ENCODE results near the gene SEMA3C.

DNA sequence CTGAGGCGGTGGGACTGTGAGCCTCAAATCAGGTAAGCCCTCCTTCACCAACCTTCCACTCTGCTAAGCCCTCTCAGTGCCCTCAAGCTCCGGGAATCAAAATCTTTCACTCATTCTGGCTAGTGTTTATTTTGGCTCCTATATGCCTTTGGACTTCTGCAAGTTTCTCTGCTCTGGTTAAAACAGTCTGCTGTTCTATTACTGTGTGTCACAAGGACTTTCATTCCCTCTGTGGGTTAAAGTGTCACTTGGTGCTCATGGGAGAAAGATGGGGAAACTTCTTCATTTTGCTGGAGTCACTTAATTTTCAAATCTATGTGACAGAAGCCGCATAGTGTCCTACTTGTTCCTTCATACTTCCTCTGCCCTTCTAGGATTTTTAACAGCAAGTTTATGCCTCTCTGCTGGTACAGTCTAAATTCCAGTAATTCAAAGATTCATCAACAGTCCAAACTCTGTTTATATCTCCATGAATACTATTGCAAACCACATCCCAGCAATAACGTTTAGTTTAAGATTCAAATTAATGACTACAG lies 219.1 kb downstream of the SEMA3C start:
- TF ChIP-seq ZNF580 (tag by site-specific recombination; IDR thresholded peaks at IDR 0.05) (no peak), ZFHX2 (tag by site-specific recombination; conservative IDR thresholded peaks at IDR 0.05) (no peak), HOXA7 (CRISPR knock-in tag; IDR thresholded peaks at IDR 0.05; ENCODE audit: borderline replicate concordance) (no peak), OSR2 (tag by site-specific recombination; IDR thresholded peaks at IDR 0.05) (no peak)
- TF ChIP-seq, protein P1, sequence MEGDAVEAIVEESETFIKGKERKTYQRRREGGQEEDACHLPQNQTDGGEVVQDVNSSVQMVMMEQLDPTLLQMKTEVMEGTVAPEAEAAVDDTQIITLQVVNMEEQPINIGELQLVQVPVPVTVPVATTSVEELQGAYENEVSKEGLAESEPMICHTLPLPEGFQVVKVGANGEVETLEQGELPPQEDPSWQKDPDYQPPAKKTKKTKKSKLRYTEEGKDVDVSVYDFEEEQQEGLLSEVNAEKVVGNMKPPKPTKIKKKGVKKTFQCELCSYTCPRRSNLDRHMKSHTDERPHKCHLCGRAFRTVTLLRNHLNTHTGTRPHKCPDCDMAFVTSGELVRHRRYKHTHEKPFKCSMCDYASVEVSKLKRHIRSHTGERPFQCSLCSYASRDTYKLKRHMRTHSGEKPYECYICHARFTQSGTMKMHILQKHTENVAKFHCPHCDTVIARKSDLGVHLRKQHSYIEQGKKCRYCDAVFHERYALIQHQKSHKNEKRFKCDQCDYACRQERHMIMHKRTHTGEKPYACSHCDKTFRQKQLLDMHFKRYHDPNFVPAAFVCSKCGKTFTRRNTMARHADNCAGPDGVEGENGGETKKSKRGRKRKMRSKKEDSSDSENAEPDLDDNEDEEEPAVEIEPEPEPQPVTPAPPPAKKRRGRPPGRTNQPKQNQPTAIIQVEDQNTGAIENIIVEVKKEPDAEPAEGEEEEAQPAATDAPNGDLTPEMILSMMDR (tag by site-specific recombination; IDR thresholded peaks at IDR 0.05), result no peak
- TF ChIP-seq, protein P2, sequence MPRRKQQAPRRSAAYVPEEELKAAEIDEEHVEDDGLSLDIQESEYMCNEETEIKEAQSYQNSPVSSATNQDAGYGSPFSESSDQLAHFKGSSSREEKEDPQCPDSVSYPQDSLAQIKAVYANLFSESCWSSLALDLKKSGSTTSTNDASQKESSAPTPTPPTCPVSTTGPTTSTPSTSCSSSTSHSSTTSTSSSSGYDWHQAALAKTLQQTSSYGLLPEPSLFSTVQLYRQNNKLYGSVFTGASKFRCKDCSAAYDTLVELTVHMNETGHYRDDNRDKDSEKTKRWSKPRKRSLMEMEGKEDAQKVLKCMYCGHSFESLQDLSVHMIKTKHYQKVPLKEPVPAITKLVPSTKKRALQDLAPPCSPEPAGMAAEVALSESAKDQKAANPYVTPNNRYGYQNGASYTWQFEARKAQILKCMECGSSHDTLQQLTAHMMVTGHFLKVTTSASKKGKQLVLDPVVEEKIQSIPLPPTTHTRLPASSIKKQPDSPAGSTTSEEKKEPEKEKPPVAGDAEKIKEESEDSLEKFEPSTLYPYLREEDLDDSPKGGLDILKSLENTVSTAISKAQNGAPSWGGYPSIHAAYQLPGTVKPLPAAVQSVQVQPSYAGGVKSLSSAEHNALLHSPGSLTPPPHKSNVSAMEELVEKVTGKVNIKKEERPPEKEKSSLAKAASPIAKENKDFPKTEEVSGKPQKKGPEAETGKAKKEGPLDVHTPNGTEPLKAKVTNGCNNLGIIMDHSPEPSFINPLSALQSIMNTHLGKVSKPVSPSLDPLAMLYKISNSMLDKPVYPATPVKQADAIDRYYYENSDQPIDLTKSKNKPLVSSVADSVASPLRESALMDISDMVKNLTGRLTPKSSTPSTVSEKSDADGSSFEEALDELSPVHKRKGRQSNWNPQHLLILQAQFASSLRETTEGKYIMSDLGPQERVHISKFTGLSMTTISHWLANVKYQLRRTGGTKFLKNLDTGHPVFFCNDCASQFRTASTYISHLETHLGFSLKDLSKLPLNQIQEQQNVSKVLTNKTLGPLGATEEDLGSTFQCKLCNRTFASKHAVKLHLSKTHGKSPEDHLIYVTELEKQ (tag by site-specific recombination; IDR thresholded peaks at IDR 0.05; ENCODE audit: borderline replicate concordance), result no peak
